Gastroesophageal sphincter (tissue), 4 donors: ENCODE results near the gene ETV3L. TPM values are rescaled to one million over a fixed set of nuclear protein-coding genes. Genes with fewer than 3 reads are reported as not detected.

Experiments used
- ATAC-seq: fragments of 150-250 bp; one replicate; pipeline ENCODE4 v1.9.1; 2016; ENCODE audit warnings: mild to moderate bottlenecking, moderate library complexity
- H3K27ac ChIP-seq, 4 donors: fragments of 200-600 bp; sonication (generic) in 3 of 4; 1 replicate in 3 of 4; 2 replicates in 1 of 4; pipeline ENCODE4 v1.5.1; 2016 to 2019
- H3K27me3 ChIP-seq: fragments of 200-600 bp; sonication (generic); one replicate; pipeline ENCODE4 v1.5.1; 2019
- H3K36me3 ChIP-seq, 2 donors: fragments of 200-600 bp; sonication (generic); one replicate each; pipeline ENCODE4 v1.5.1; 2019; ENCODE audit warnings: control low read depth in 1 of 2
- H3K4me1 ChIP-seq, 3 donors: fragments of 200-600 bp; sonication (generic); 1 replicate in 2 of 3; 2 replicates in 1 of 3; pipeline ENCODE4 v1.5.1; 2016 to 2019; ENCODE audit warnings: control low read depth in 2 of 3
- H3K4me3 ChIP-seq, 2 donors: fragments of 200-600 bp; sonication (generic); one replicate each; pipeline ENCODE4 v1.5.1; 2019; ENCODE audit warnings: mild to moderate bottlenecking in 1 of 2, moderate library complexity in 1 of 2
- H3K9me3 ChIP-seq, 3 donors: fragments of 200-600 bp; sonication (generic); one replicate each; pipeline ENCODE4 v1.5.1; 2017 to 2019; ENCODE audit warnings: control low read depth in 2 of 3
- EP300 ChIP-seq: sonication (generic); formaldehyde crosslinking; IDR thresholded peaks from one replicate; pipeline ENCODE4 v1.6.1; 2017; ENCODE audit warnings: antibody characterized with exemption, mild to moderate bottlenecking
- POLR2A ChIP-seq, 2 donors: fragments of 450-650 bp; IDR thresholded peaks; one replicate each; pipeline ENCODE4 v1.6.1; 2017; ENCODE audit warnings: antibody characterized with exemption in 2 of 2, mild to moderate bottlenecking in 2 of 2, moderate library complexity in 1 of 2
- POLR2AphosphoS5 ChIP-seq: sonication (generic); formaldehyde crosslinking; IDR thresholded peaks from one replicate; pipeline ENCODE4 v1.6.1; 2017; ENCODE audit warnings: antibody characterized with exemption
- WGBS, 2 donors: methylation state at CpG; one replicate each; pipeline ENCODE4 v1.1.5; 2018; ENCODE audit warnings: low coverage in 1 of 2; 5-methylcytosine and 5-hydroxymethylcytosine counted together
- total RNA-seq, 4 donors: library from RNA; depleted of rRNA; stranded (reverse); fragments of >200 nt; gene quantifications; one replicate each; pipeline ENCODE4 v1.1.0, GENCODE V29; 2016
- TF ChIP-seq, protein P1 (sequence below), 4 experiments: fragments of 200-600 bp in 2 of 4; fragments of 450-650 bp in 2 of 4; sonication (generic) in 1 of 4; IDR thresholded peaks; one replicate each; pipeline ENCODE4 v1.5.1; 2017 to 2019; ENCODE audit warnings: antibody characterized with exemption in 4 of 4, mild to moderate bottlenecking in 2 of 4, moderate library complexity in 2 of 4

Gene ETV3L
- total RNA-seq, 4 donors from 2014 or later = not detected

DNA sequence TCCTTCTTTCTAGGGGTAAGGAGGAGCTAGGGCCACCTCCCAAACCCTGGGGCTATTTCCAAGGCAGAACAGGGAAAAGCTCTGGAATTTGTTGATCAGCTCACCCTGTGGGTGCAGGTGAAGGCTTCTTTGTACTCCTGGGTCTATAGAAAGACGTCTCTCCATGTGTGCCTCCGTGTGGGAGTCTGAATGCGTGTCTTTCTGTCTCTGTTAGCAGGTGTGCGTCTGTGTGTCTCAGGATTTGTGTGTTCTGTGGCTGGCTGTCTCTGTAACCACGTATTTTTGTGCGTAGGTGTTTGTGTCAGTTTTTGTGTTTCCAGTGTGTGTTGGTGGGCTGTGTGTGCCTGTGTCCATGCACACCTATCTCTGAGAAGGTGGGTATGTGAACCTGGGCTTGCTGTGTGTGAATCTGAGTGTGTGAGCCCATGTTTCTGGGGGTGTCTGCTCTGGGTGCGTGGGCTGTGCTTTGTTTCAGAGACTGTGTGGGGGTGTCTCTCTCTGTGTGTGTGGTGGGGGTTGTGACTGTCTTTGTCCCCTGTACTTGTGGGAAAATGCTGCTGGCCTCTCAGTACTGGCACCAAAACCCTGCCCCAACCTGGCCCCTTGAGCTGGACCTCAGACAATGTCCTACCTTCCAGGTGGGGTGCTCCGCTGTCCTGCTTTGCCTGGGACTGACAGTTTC is 12.7 kb upstream of the ETV3L start:
- TF ChIP-seq POLR2AphosphoS5 (no peak), POLR2A (IDR thresholded peaks at IDR 0.05) (no peak), EP300 (no peak)
- TF ChIP-seq, protein P1, sequence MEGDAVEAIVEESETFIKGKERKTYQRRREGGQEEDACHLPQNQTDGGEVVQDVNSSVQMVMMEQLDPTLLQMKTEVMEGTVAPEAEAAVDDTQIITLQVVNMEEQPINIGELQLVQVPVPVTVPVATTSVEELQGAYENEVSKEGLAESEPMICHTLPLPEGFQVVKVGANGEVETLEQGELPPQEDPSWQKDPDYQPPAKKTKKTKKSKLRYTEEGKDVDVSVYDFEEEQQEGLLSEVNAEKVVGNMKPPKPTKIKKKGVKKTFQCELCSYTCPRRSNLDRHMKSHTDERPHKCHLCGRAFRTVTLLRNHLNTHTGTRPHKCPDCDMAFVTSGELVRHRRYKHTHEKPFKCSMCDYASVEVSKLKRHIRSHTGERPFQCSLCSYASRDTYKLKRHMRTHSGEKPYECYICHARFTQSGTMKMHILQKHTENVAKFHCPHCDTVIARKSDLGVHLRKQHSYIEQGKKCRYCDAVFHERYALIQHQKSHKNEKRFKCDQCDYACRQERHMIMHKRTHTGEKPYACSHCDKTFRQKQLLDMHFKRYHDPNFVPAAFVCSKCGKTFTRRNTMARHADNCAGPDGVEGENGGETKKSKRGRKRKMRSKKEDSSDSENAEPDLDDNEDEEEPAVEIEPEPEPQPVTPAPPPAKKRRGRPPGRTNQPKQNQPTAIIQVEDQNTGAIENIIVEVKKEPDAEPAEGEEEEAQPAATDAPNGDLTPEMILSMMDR (IDR thresholded peaks at IDR 0.05) = no peak
- Histone ChIP-seq H3K9me3 (no peaks in the 10 kb centered on the region), H3K27me3 (peaks cover 57% of the 10 kb centered on the region), H3K36me3 (no peaks in the 10 kb centered on the region), H3K27ac (no peak overlapping the region), H3K4me3 (no peak overlapping the region), H3K4me1 (no peaks in the 10 kb centered on the region)
- WGBS, 2 donors = 47 to 66% methylated on average over 4 to 5 of the region's 8 CpGs
- ATAC-seq = no peak

- no peak for TF ChIP-seq EP300
- TF ChIP-seq POLR2AphosphoS5 = no peak
- no peak for TF ChIP-seq POLR2A (IDR thresholded peaks at IDR 0.05)
- TF ChIP-seq, protein P1 (IDR thresholded peaks at IDR 0.05) = no peak
- Histone ChIP-seq H3K4me1 (no peaks in the 10 kb centered on the region), H3K27me3 (peaks cover 65% of the 10 kb centered on the region), H3K4me3 (no peak overlapping the region), H3K27ac (no peak overlapping the region), H3K9me3 (no peaks in the 10 kb centered on the region), H3K36me3 (no peaks in the 10 kb centered on the region)
- 48 to 52% methylated on average over 8 to 11 of the region's 19 CpGs for WGBS, 2 donors
- no peak for ATAC-seq
Observed at GRCh38 chr1:157111396-157112165, 12.0 kb upstream of the ETV3L start.

DNA sequence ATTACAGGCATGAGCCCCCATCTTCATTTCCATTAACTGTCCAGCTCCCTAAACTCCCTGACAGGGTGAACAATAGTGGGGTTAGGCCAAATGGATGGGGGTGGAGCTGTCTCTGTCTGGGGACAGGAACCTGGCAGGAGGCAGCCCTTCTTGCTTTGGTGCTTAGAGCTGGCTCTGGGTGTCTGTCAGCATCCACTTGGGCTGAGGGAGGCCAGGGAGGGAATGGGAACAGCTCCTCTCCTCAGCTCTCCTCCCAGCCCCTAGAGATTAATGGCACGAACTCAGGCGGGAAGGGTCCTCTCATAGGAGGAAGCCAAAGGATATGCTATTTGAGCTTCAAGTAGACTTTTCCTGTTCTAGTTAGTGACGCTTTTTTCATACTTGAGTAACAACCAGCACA is 11.1 kb upstream of the ETV3L start:
- 80% methylated on average over 1 of the region's 3 CpGs; no CpG with 5 or more reads in 1 of the 2 donors for WGBS, 2 donors
- Histone ChIP-seq H3K27me3 (peaks cover 72% of the 10 kb centered on the region), H3K36me3 (no peaks in the 10 kb centered on the region)

DNA sequence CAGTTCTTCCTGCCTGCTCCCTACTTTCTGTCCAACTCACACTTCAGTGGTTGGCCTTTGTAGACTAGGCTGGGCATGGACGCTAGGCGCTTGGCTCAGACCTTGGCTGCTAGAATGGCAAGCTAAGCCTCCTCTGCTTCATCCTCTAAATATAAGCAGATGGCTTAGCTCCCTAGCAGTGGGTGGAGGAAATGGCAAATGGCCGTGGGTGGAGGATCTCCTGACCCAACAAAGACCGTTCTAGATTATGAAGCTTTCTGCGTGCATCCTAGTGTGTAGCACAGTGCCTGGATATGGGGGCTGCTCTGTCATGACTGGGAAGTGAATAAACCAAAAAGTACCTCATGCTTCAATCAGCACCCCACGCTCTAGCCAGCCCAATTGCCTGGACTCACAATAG is 10.4 kb upstream of the ETV3L start:
- ATAC-seq = no peak
- Histone ChIP-seq H3K27ac (no peak overlapping the region), H3K9me3 (no peaks in the 10 kb centered on the region), H3K4me1 (no peaks in the 10 kb centered on the region), H3K4me3 (no peak overlapping the region), H3K36me3 (no peaks in the 10 kb centered on the region), H3K27me3 (peaks cover 79% of the 10 kb centered on the region)
- 90% methylated on average over 2 of the region's 6 CpGs; no CpG with 5 or more reads in 1 of the 2 donors for WGBS, 2 donors
- TF ChIP-seq, protein P1 (IDR thresholded peaks at IDR 0.05) = no peak
- TF ChIP-seq POLR2AphosphoS5 (no peak), EP300 (no peak), POLR2A (IDR thresholded peaks at IDR 0.05) (no peak)

More for the DNA sequence above, 11.1 kb upstream of the ETV3L start:
- Histone ChIP-seq H3K4me1 (no peaks in the 10 kb centered on the region), H3K9me3 (no peaks in the 10 kb centered on the region), H3K27ac (no peak overlapping the region), H3K4me3 (no peak overlapping the region)
- no peak for TF ChIP-seq POLR2A (IDR thresholded peaks at IDR 0.05)
- TF ChIP-seq POLR2AphosphoS5 = no peak
- TF ChIP-seq EP300 = no peak
- TF ChIP-seq, protein P1 (IDR thresholded peaks at IDR 0.05) = no peak
- ATAC-seq = no peak
